K562 (cell line): ENCODE data around the gene RBPJL. TPM values are rescaled to one million over a fixed set of nuclear protein-coding genes. Genes with fewer than 3 reads are reported as not detected.
A peak's percentile ranks its signal among the peaks of the same experiment; 100 is the strongest.

Experiments
- ATAC-seq: fragments of 200-7000 bp; cut with Tn5 transposase; 3 replicates; pipeline ENCODE4 v1.9.1; 2020; ENCODE audit warnings: moderate library complexity
- BruUV-seq: library from RNA; stranded (reverse); fragments of 400-500 nt; replicated peaks from 2 replicates; lab custom pipeline; 2021; lab: Mats Ljungman, UMichigan
- CTCF ChIA-PET: fragments of 300-600 bp; formaldehyde crosslinking; extraction: SDS; loops from one replicate; lab custom pipeline; 2021; ENCODE audit warnings: low intra/inter-chr PET ratio; lab: Yijun Ruan, JAX
- POLR2A ChIA-PET: fragments of 300-600, 350-650 bp; sonication (Branson Sonifier 250); formaldehyde crosslinking; extraction: SDS; loops from one replicate; lab custom pipeline; 2021; ENCODE audit warnings: antibody characterized with exemption, inconsistent platforms; lab: Yijun Ruan, JAX
- DNase-seq, 4 experiments: peaks; one replicate each; pipeline versions ENCODE4 v3.0.0 to v3.0.0-alpha.2; 2011 to 2018; ENCODE audit warnings: low spot score in 3 of 4, mixed read lengths in 3 of 4; ENCODE audit errors: extremely low read depth in 1 of 4
- FAIRE-seq: peaks from 2 replicates; lab custom pipeline; 2011; peaks lifted over from hg19 to GRCh38; lab: Jason Lieb, UNC
- H2AFZ ChIP-seq: 2 replicates; pipeline ENCODE4 v1.6.0; 2011; ENCODE audit warnings: low read depth, low read length, control low read depth, inconsistent platforms
- H3K27ac ChIP-seq: fragments of 200-600 bp; 3 replicates; pipeline ENCODE4 v1.8.0; 2011; ENCODE audit warnings: low read depth, mild to moderate bottlenecking, control low read depth, inconsistent platforms, low read length, moderate library complexity, mixed read lengths; ENCODE audit errors: extremely low read depth
- H3K27me3 ChIP-seq, 2 experiments: fragments of 300-600 bp in 1 of 2; 2 replicates in 1 of 2; 3 replicates in 1 of 2; pipeline versions ENCODE4 v1.6.0 to v1.8.0; 2011; ENCODE audit warnings: inconsistent platforms in 2 of 2, low read length in 2 of 2, mild to moderate bottlenecking in 1 of 2, mixed read lengths in 1 of 2, moderate library complexity in 1 of 2; ENCODE audit not compliant: control insufficient read depth in 2 of 2, insufficient read depth in 2 of 2
- H3K36me3 ChIP-seq: fragments of 300-600 bp; 3 replicates; pipeline ENCODE4 v1.8.0; 2011; ENCODE audit warnings: mild to moderate bottlenecking, low read length, inconsistent platforms; ENCODE audit not compliant: control insufficient read depth, insufficient read depth
- H3K4me1 ChIP-seq, 2 experiments: fragments of 200-600 bp in 1 of 2; replicated peaks in 1 of 2; 2 replicates in 1 of 2; 3 replicates in 1 of 2; pipeline versions ENCODE4 v1.5.1 to v1.8.0; 2011; ENCODE audit warnings: inconsistent platforms in 2 of 2, low read length in 2 of 2, mild to moderate bottlenecking in 1 of 2, mixed read lengths in 1 of 2, moderate library complexity in 1 of 2; ENCODE audit not compliant: control insufficient read depth in 2 of 2, insufficient read depth in 2 of 2
- H3K4me2 ChIP-seq: 2 replicates; pipeline ENCODE4 v1.6.1; 2011; ENCODE audit warnings: low read length, control low read depth, inconsistent platforms, mixed read lengths; ENCODE audit not compliant: insufficient read depth
- H3K4me3 ChIP-seq: fragments of 200-600 bp; sonication (generic), shearing (Covaris generic); 2 replicates; pipeline ENCODE4 v1.5.1; 2016; ENCODE audit warnings: control low read depth, inconsistent platforms
- H3K79me2 ChIP-seq: fragments of 200-600 bp; 3 replicates; pipeline ENCODE4 v1.8.0; 2011; ENCODE audit warnings: low read length, inconsistent platforms; ENCODE audit not compliant: control insufficient read depth, insufficient read depth
- H3K9ac ChIP-seq, 2 experiments: 2 replicates each; pipeline versions ENCODE4 v1.6.0 to v1.6.1; 2011; ENCODE audit warnings: low read depth in 2 of 2, low read length in 2 of 2, control low read depth in 1 of 2, inconsistent platforms in 1 of 2, mild to moderate bottlenecking in 1 of 2, mixed read lengths in 1 of 2; ENCODE audit not compliant: insufficient read depth in 1 of 2
- H3K9me1 ChIP-seq: one replicate; pipeline ENCODE4 v1.6.0; 2011; ENCODE audit warnings: inconsistent platforms, mild to moderate bottlenecking, low read length, moderate library complexity; ENCODE audit not compliant: control insufficient read depth, insufficient read depth
- H3K9me3 ChIP-seq: replicated peaks from 2 replicates; pipeline ENCODE4 v1.5.1; 2011; ENCODE audit warnings: low read depth, low read length, inconsistent platforms; ENCODE audit not compliant: control insufficient read depth, insufficient read depth
- H4K20me1 ChIP-seq: replicated peaks from 2 replicates; pipeline ENCODE4 v1.6.1; 2011; ENCODE audit warnings: low read length, inconsistent platforms, mixed read lengths; ENCODE audit not compliant: control insufficient read depth, insufficient read depth
- CSDE1 ChIP-seq, 2 experiments: fragments of 450-650 bp; IDR thresholded peaks; 2 replicates each; pipeline ENCODE4 v1.6.1; 2016; ENCODE audit warnings: mild to moderate bottlenecking in 1 of 2
- EP300 ChIP-seq: IDR thresholded peaks from 2 replicates; pipeline ENCODE4 v1.6.1; 2012; ENCODE audit warnings: low read length, improper control_type of control experiment
- HDAC2 ChIP-seq: fragments of 450-650 bp; IDR thresholded peaks from 2 replicates; pipeline ENCODE4 v1.6.1; 2016; ENCODE audit warnings: mild to moderate bottlenecking
- KHSRP ChIP-seq: fragments of 450-650 bp; IDR thresholded peaks from 2 replicates; pipeline ENCODE4 v1.6.1; 2017
- KLF16 ChIP-seq: IDR thresholded peaks from 2 replicates; pipeline ENCODE4 v1.6.1; 2016; ENCODE audit warnings: antibody characterized with exemption
- MEF2D ChIP-seq: conservative IDR thresholded peaks from 2 replicates; pipeline ENCODE4 v1.6.1; 2016; ENCODE audit warnings: low read depth, missing genetic modification characterization, missing compliant biosample characterization
- PPARD ChIP-seq: fragments of 250-450 bp; sonication (Bioruptor Pico); IDR thresholded peaks from 2 replicates; pipeline ENCODE4 v1.8.0; 2022; ENCODE audit warnings: inconsistent platforms, mild to moderate bottlenecking, moderate library complexity
- RHOXF2B ChIP-seq: fragments of 250-450 bp; sonication (Bioruptor Pico); conservative IDR thresholded peaks from 2 replicates; pipeline ENCODE4 v1.5.1; 2021
- ZBTB1 ChIP-seq: sonication (generic); formaldehyde crosslinking; IDR thresholded peaks from 2 replicates; pipeline ENCODE4 v1.8.1; 2023; ENCODE audit warnings: missing genetic modification reagents, low read depth, mild to moderate bottlenecking, borderline replicate concordance
- ZFP36 ChIP-seq: fragments of 150-350 bp; IDR thresholded peaks from 2 replicates; pipeline ENCODE4 v1.6.1; 2018; ENCODE audit warnings: low read length, low read depth; ENCODE audit not compliant: partially characterized antibody
- ZNF174 ChIP-seq: fragments of 250-450 bp; sonication (Bioruptor Pico); IDR thresholded peaks from 2 replicates; pipeline ENCODE4 v1.4.0; 2020; ENCODE audit warnings: mild to moderate bottlenecking
- ZNF354B ChIP-seq: fragments of 250-450 bp; sonication (Bioruptor Pico); IDR thresholded peaks from 2 replicates; pipeline ENCODE4 v1.4.0; 2020
- ZNF384 ChIP-seq: IDR thresholded peaks from 2 replicates; pipeline ENCODE4 v1.6.1; 2012; ENCODE audit warnings: low read depth, low read length, improper control_type of control experiment
- ZNF408 ChIP-seq: fragments of 250-450 bp; sonication (Bioruptor Pico); IDR thresholded peaks from 2 replicates; pipeline ENCODE4 v1.4.0; 2020; ENCODE audit warnings: low read depth, mild to moderate bottlenecking, moderate library complexity
- WGBS: fragments of 100-300 bp; shearing (Covaris generic); methylation state at CpG from one replicate; pipeline ENCODE4 v1.1.6; 2016; ENCODE audit warnings: low coverage, mixed read lengths; ENCODE audit not compliant: insufficient coverage; ENCODE audit errors: missing lambda C conversion rate; 5-methylcytosine and 5-hydroxymethylcytosine counted together
- in situ Hi-C: fragments of 300-500 bp; cut with MboI; formaldehyde crosslinking; loops from 4 replicates; pipeline ENCODE4 v1.15.0; 2018; ENCODE audit warnings: inconsistent platforms, mixed read lengths
- intact Hi-C: fragments of 100-400 bp; cut with micrococcal nuclease; formaldehyde crosslinking; loops from 2 replicates; pipeline ENCODE4 v1.14.2; 2022
- polyA plus RNA-seq, 8 experiments: library from polyadenylated mRNA; depleted of rRNA in 4 of 8; stranded (reverse) in 5 of 8; unstranded in 3 of 8; fragments of >200 nt; fragmentation: Nextera tagmentation in 2 of 8; fragmentation: Illumina TruSeq in 1 of 8; extraction: Ambion mirVana in 2 of 8; extraction: Trizol in 1 of 8; gene quantifications; 2 replicates each; pipeline versions ENCODE4 v1.2.1 to v1.2.3, GENCODE V29; 2011 to 2014; ENCODE audit warnings: inconsistent platforms in 1 of 8, missing spikeins in 1 of 8
- total RNA-seq, 7 experiments: library from RNA; depleted of rRNA in 6 of 7; stranded (reverse); fragments of >200 nt in 6 of 7; fragmentation: Illumina TruSeq in 2 of 7; extraction: Trizol in 2 of 7; gene quantifications; 2 replicates each; pipeline versions ENCODE4 v1.2.1 to v1.2.3, GENCODE V29; 2011 to 2021; ENCODE audit warnings: low replicate concordance in 1 of 7
- TF ChIP-seq, protein P1 (sequence below): fragments of 450-650 bp; IDR thresholded peaks from 2 replicates; pipeline ENCODE4 v1.7.1; 2018; ENCODE audit warnings: mild to moderate bottlenecking, low read depth; ENCODE audit not compliant: partially characterized antibody
- TF ChIP-seq, protein P2 (sequence below): sonication (generic); formaldehyde crosslinking; IDR thresholded peaks from 2 replicates; pipeline ENCODE4 v1.8.1; 2023; ENCODE audit warnings: mild to moderate bottlenecking, missing genetic modification reagents, moderate library complexity

RBPJL gene
- total and polyA plus RNA-seq, 9 of the 15 experiments (the other 6 are each of a cell fraction or from before 2014, with no cell fraction given), result not detected

DNA sequence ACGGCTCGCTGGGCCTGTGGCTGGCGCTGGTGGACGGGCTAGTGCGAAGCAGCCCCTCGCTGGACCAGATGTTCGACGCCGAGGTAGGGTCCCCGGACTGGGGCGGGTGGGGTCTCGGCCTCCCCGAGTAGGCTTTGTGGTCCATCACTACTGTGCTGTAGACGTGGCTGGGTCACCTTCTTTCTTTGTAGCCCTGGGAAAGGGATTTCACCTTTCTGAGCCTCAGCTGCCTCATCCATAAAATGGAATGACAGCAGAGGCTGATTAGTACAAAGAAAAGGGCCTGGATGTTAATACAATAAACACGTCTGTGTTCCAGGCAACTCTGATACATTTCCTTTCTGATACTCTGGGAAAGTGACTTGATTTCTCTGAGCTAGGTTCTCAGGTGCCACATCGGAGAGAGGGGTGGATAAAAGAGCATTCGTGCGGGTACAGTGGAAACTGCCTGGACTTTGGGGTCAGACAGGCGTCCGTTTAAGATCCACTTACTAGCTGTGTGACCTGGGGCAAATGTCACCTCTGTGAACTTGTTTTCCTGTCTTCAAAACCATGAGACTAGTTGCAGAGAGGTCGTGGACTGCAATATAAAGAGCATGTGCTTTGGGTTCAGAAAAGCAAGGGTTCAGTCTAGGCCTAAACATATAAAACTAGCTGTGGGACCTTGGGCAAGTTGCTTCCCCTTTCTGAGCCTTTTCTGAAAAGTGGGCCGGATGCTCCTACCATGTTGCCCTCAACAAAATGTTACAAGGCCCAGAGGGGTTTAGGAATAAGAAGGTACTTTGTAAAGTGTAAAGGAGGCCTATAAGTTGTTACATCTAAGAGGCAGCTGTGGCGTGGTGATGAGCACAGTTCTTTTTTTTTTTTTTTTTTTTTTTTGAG, 57.2 kb downstream of the RBPJL start:
- CTCF ChIA-PET, result interaction anchor here (0.9 to 2.3 kb wide), 2 partner anchors 73 to 407 kb away, joined by 3 to 12 read pairs; no protein-coding TSS in a partner anchor
- Histone ChIP-seq H3K9me3 (no peaks in the 10 kb centered on the region), H3K4me1 (peaks cover 11 to 15% of the 10 kb centered on the region in 2 experiments), H3K79me2 (peaks cover 20% of the 10 kb centered on the region), H3K4me2 (peak overlapping the region; percentile 98), H4K20me1 (no peaks in the 10 kb centered on the region), H2AFZ (peak overlapping the region; percentile 100), H3K27ac (peak overlapping the region; percentile 98; the same call in 2 of the 3 replicates), H3K36me3 (peaks cover 39% of the 10 kb centered on the region), H3K27me3 (no peaks in the 10 kb centered on the region), H3K4me3 (peak overlapping the region; percentile 81), H3K9me1 (no peaks in the 10 kb centered on the region), H3K9ac (peak overlapping the region; percentile 96 to 98)
- ATAC-seq, result no peak
- BruUV-seq, result TSS peak; percentile 36
- intact Hi-C loops, result loop anchor here (2.0 to 10.0 kb wide), 3 partner anchors 41 to 611 kb away; partner anchors contain the start of gene ZNF335
- 10% methylated on average over 23 of the region's 23 CpGs for WGBS
- in situ Hi-C loops, result no loop called here
- POLR2A ChIA-PET, result interaction anchor here (0.6 to 2.5 kb wide), 14 partner anchors 9 to 407 kb away, joined by 3 to 38 read pairs (median 3); partner anchors contain the start of genes SDC4 and TP53TG5
- no peak for DNase-seq
- FAIRE-seq, result peak; percentile 76
- TF ChIP-seq KLF16 (no peak), ZFP36 (peak; percentile 29), ZNF174 (CRISPR knock-in tag) (no peak), ZNF408 (CRISPR knock-in tag) (no peak), CSDE1 (IDR thresholded peaks at IDR 0.05) (no peak), PPARD (CRISPR knock-in tag) (no peak), HDAC2 (0 out of 2 replicates have a peak, but pooled peaks have one; percentile 61), RHOXF2B (CRISPR knock-in tag) (no peak), ZNF354B (CRISPR knock-in tag) (no peak), ZNF384 (0 out of 2 replicates have a peak, but pooled peaks have one; percentile 15), EP300 (no peak), MEF2D (tag) (no peak), KHSRP (no peak), ZBTB1 (CRISPR knock-in tag) (peak; percentile 62; the same call in 1 of the 2 replicates)
- TF ChIP-seq, protein P1, sequence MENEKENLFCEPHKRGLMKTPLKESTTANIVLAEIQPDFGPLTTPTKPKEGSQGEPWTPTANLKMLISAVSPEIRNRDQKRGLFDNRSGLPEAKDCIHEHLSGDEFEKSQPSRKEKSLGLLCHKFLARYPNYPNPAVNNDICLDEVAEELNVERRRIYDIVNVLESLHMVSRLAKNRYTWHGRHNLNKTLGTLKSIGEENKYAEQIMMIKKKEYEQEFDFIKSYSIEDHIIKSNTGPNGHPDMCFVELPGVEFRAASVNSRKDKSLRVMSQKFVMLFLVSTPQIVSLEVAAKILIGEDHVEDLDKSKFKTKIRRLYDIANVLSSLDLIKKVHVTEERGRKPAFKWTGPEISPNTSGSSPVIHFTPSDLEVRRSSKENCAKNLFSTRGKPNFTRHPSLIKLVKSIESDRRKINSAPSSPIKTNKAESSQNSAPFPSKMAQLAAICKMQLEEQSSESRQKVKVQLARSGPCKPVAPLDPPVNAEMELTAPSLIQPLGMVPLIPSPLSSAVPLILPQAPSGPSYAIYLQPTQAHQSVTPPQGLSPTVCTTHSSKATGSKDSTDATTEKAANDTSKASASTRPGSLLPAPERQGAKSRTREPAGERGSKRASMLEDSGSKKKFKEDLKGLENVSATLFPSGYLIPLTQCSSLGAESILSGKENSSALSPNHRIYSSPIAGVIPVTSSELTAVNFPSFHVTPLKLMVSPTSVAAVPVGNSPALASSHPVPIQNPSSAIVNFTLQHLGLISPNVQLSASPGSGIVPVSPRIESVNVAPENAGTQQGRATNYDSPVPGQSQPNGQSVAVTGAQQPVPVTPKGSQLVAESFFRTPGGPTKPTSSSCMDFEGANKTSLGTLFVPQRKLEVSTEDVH, result no peak
- TF ChIP-seq, protein P2, sequence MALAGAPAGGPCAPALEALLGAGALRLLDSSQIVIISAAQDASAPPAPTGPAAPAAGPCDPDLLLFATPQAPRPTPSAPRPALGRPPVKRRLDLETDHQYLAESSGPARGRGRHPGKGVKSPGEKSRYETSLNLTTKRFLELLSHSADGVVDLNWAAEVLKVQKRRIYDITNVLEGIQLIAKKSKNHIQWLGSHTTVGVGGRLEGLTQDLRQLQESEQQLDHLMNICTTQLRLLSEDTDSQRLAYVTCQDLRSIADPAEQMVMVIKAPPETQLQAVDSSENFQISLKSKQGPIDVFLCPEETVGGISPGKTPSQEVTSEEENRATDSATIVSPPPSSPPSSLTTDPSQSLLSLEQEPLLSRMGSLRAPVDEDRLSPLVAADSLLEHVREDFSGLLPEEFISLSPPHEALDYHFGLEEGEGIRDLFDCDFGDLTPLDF (CRISPR knock-in tag), result 0 out of 2 replicates have a peak, but pooled peaks have one; percentile 39
